GM12878 (cell line): ENCODE results near the gene IGSF8. TPM values are rescaled to one million over a fixed set of nuclear protein-coding genes. Genes with fewer than 3 reads are reported as not detected.

ENCODE experiments used
- ATAC-seq: fragments of 200-7000 bp; cut with Tn5 transposase; 3 replicates; pipeline ENCODE4 v1.9.1; 2020; ENCODE audit warnings: mild to moderate bottlenecking, moderate library complexity
- BruUV-seq: library from RNA; stranded (reverse); fragments of 400-500 nt; replicated peaks from 2 replicates; lab custom pipeline; 2021; lab: Mats Ljungman, UMichigan
- CTCF ChIA-PET: fragments of 300-600 bp; sonication (Branson Sonifier 250); formaldehyde crosslinking; extraction: SDS; loops from one replicate; lab custom pipeline; 2021; ENCODE audit warnings: inconsistent platforms; lab: Yijun Ruan, JAX
- POLR2A ChIA-PET: fragments of 350-600 bp; formaldehyde crosslinking; extraction: SDS; loops from one replicate; lab custom pipeline; 2021; ENCODE audit warnings: inconsistent platforms; lab: Charles Lee
- RAD21 ChIA-PET: fragments of 300-600 bp; sonication (Branson Sonifier 250); formaldehyde crosslinking; loops from one replicate; lab custom pipeline; 2023; ENCODE audit warnings: antibody characterized with exemption; ENCODE audit not compliant: unreplicated experiment; lab: Charles Lee
- SMC1A ChIA-PET: fragments of 300-600 bp; sonication (Branson Sonifier 250); formaldehyde crosslinking; loops from one replicate; lab custom pipeline; 2023; ENCODE audit not compliant: unreplicated experiment, uncharacterized antibody; lab: Charles Lee
- DNase-seq: peaks from one replicate; pipeline ENCODE4 v3.0.0-alpha.2; 2011; ENCODE audit warnings: low read depth, low spot score
- FAIRE-seq: peaks from 3 replicates; lab custom pipeline; 2011; peaks lifted over from hg19 to GRCh38; lab: Jason Lieb, UNC
- H2AFZ ChIP-seq: 2 replicates; pipeline ENCODE4 v1.6.0; 2011; ENCODE audit warnings: low read depth, low read length, control low read depth; ENCODE audit not compliant: control insufficient read depth
- H3K27ac ChIP-seq: 2 replicates; pipeline ENCODE4 v1.5.1; 2011; ENCODE audit warnings: control low read depth; ENCODE audit not compliant: control insufficient read depth, insufficient read depth
- H3K27me3 ChIP-seq, 2 experiments: replicated peaks in 1 of 2; 2 replicates each; pipeline versions ENCODE4 v1.6.0 to v1.6.1; 2011; ENCODE audit warnings: low read length in 1 of 2; ENCODE audit not compliant: control insufficient read depth in 2 of 2, insufficient read depth in 2 of 2
- H3K36me3 ChIP-seq, 2 experiments: 2 replicates each; pipeline ENCODE4 v1.5.1; 2011; ENCODE audit warnings: low read length in 1 of 2; ENCODE audit not compliant: control insufficient read depth in 2 of 2, insufficient read depth in 2 of 2
- H3K4me1 ChIP-seq: 2 replicates; pipeline ENCODE4 v1.6.1; 2011; ENCODE audit warnings: mild to moderate bottlenecking, low read length, moderate library complexity, mixed read lengths; ENCODE audit not compliant: control insufficient read depth, insufficient read depth
- H3K4me2 ChIP-seq: 2 replicates; pipeline ENCODE4 v1.6.0; 2011; ENCODE audit warnings: control low read depth; ENCODE audit not compliant: control insufficient read depth, insufficient read depth
- H3K4me3 ChIP-seq: fragments of 200-600 bp; sonication (generic); 2 replicates; pipeline ENCODE4 v1.5.1; 2016
- H3K79me2 ChIP-seq: 2 replicates; pipeline ENCODE4 v1.6.0; 2011; ENCODE audit warnings: low read length; ENCODE audit not compliant: control insufficient read depth, insufficient read depth
- H3K9ac ChIP-seq: 2 replicates; pipeline ENCODE4 v1.8.0; 2011; ENCODE audit warnings: low read length, control low read depth, mixed read lengths; ENCODE audit not compliant: control insufficient read depth, insufficient read depth
- H3K9me3 ChIP-seq: replicated peaks from 3 replicates; pipeline ENCODE4 v1.5.1; 2011; ENCODE audit warnings: mild to moderate bottlenecking, low read length; ENCODE audit not compliant: control insufficient read depth, insufficient read depth
- H4K20me1 ChIP-seq: 2 replicates; pipeline ENCODE4 v1.6.0; 2011; ENCODE audit not compliant: control insufficient read depth, insufficient read depth
- E2F8 ChIP-seq: fragments of 450-650 bp; IDR thresholded peaks from 2 replicates; pipeline ENCODE4 v1.6.1; 2018; ENCODE audit warnings: mild to moderate bottlenecking, low read depth, moderate library complexity; ENCODE audit not compliant: partially characterized antibody
- FOXM1 ChIP-seq: IDR thresholded peaks from 2 replicates; pipeline ENCODE4 v1.6.1; 2012; ENCODE audit warnings: low read depth, mild to moderate bottlenecking, inconsistent platforms, low read length, moderate library complexity
- IRF4 ChIP-seq: IDR thresholded peaks from 2 replicates; pipeline ENCODE4 v1.6.1; 2011; ENCODE audit warnings: low read depth, low read length
- NR2C1 ChIP-seq: fragments of 450-650 bp; IDR thresholded peaks from 2 replicates; pipeline ENCODE4 v1.6.1; 2017; ENCODE audit warnings: antibody characterized with exemption, mild to moderate bottlenecking, moderate library complexity
- TAF1 ChIP-seq: IDR thresholded peaks from 2 replicates; pipeline ENCODE4 v1.6.1; 2011; ENCODE audit warnings: mild to moderate bottlenecking, low read depth, low read length, borderline replicate concordance
- USF2 ChIP-seq: IDR thresholded peaks from 2 replicates; pipeline ENCODE4 v1.6.1; 2011; ENCODE audit warnings: low read depth, low read length, improper control_type of control experiment, borderline replicate concordance
- ZBED1 ChIP-seq: IDR thresholded peaks from 2 replicates; pipeline ENCODE4 v1.6.1; 2016; ENCODE audit warnings: borderline replicate concordance
- ZBTB33 ChIP-seq: fragments of 450-650 bp; IDR thresholded peaks from 2 replicates; pipeline ENCODE4 v1.6.1; 2017; ENCODE audit warnings: mild to moderate bottlenecking
- ZNF207 ChIP-seq: fragments of 450-650 bp; IDR thresholded peaks from 2 replicates; pipeline ENCODE4 v1.6.1; 2014; ENCODE audit warnings: antibody characterized with exemption, mild to moderate bottlenecking, borderline replicate concordance
- WGBS: methylation state at CpG from one replicate; pipeline ENCODE4 v1.1.6; 2016; ENCODE audit warnings: low lambda C conversion rate; ENCODE audit not compliant: insufficient replicate concordance, insufficient coverage; ENCODE audit errors: missing lambda C conversion rate; 5-methylcytosine and 5-hydroxymethylcytosine counted together
- in situ Hi-C: fragments of 300-500 bp; cut with MboI; formaldehyde crosslinking; loops from 9 replicates; pipeline ENCODE4 v1.14.3; 2018; ENCODE audit warnings: mixed read lengths
- intact Hi-C: fragments of 100-400 bp; cut with micrococcal nuclease; formaldehyde crosslinking; loops from one replicate; pipeline ENCODE4 v1.14.2; 2022; ENCODE audit not compliant: unreplicated experiment
- polyA plus RNA-seq, 11 experiments: library from polyadenylated mRNA; depleted of rRNA in 4 of 11; unstranded in 6 of 11; stranded (reverse) in 5 of 11; fragments of >200 nt; fragmentation: Nextera tagmentation in 4 of 11; fragmentation: Illumina TruSeq in 1 of 11; extraction: Ambion mirVana in 4 of 11; extraction: Trizol in 1 of 11; gene quantifications; 1 replicate in 1 of 11; 2 replicates in 10 of 11; pipeline versions ENCODE4 v1.2.1 to v1.2.3, GENCODE V29; 2011 to 2016; ENCODE audit warnings: inconsistent platforms in 2 of 11, missing spikeins in 2 of 11, low read depth in 1 of 11
- total RNA-seq, 4 experiments: library from RNA; depleted of rRNA in 3 of 4; stranded (reverse); fragments of >200 nt in 3 of 4; fragmentation: Illumina TruSeq in 1 of 4; extraction: Trizol in 1 of 4; gene quantifications; 2 replicates each; pipeline versions ENCODE4 v1.2.1 to v1.2.3, GENCODE V29; 2013 to 2021

The IGSF8 gene
- total and polyA plus RNA-seq, 10 of the 15 experiments (the other 5 are each of a cell fraction or from before 2014, with no cell fraction given): 0.64 to 24.7 (median 13.9) TPM

- H2AFZ ChIP-seq: no peak overlapping the region
- FAIRE-seq (no peak), ATAC-seq (no peak), DNase-seq (no peak)
- ChIA-PET RAD21 (no interaction called here), CTCF (no interaction called here), POLR2A (no interaction called here), SMC1A (no interaction called here)
- in situ Hi-C loops: no loop called here
- H3K27me3 ChIP-seq: peaks cover 0 to 1% of the 10 kb centered on the region in 2 experiments; a peak in 2 of 4 replicates
- H3K4me1 ChIP-seq: no peaks in the 10 kb centered on the region
- H3K4me2 ChIP-seq: no peak overlapping the region
- 45% methylated on average over 8 of the region's 8 CpGs for WGBS
- no peaks in the 10 kb centered on the region for H3K79me2 ChIP-seq
- TF ChIP-seq USF2: no peak
- no peak for TF ChIP-seq NR2C1
- TF ChIP-seq ZBTB33: no peak
- TF ChIP-seq ZBED1: no peak
- no peak for TF ChIP-seq IRF4
- no peak for TF ChIP-seq FOXM1
- no peak for TF ChIP-seq ZNF207
- no peak for TF ChIP-seq TAF1
- TF ChIP-seq E2F8: no peak
- no peak overlapping the region for H3K27ac ChIP-seq
- no peaks in the 10 kb centered on the region for H3K9me3 ChIP-seq
- H3K9ac ChIP-seq: no peak overlapping the region
- no TSS peak for BruUV-seq
- no peaks in the 10 kb centered on the region for H4K20me1 ChIP-seq
- H3K36me3 ChIP-seq: no peaks in the 10 kb centered on the region
- H3K4me3 ChIP-seq: no peak overlapping the region
- intact Hi-C loops: no loop called here
Measured at GRCh38 chr1:160137216-160137862, 38.9 kb upstream of the IGSF8 start.
